Dermis microvascular lymphatic vessel endothelial cell (primary cell): ENCODE data around the gene POLR2I. TPM values are rescaled to one million over a fixed set of nuclear protein-coding genes. Genes with fewer than 3 reads are reported as not detected.
A peak's percentile ranks its signal among the peaks of the same experiment; 100 is the strongest.

ENCODE experiments used
- DNase-seq, 2 donors: peaks; one replicate each; pipeline versions ENCODE4 v3.0.0 to v3.0.0-alpha.2; 2010; ENCODE audit warnings: low read depth in 2 of 2
- total RNA-seq: library from RNA; depleted of rRNA; stranded (reverse); fragments of >200 nt; gene quantifications from 2 replicates; pipeline ENCODE4 v1.2.1, GENCODE V29; 2014

POLR2I gene
- total RNA-seq = 108 and 117 TPM in 2 replicates

DNA sequence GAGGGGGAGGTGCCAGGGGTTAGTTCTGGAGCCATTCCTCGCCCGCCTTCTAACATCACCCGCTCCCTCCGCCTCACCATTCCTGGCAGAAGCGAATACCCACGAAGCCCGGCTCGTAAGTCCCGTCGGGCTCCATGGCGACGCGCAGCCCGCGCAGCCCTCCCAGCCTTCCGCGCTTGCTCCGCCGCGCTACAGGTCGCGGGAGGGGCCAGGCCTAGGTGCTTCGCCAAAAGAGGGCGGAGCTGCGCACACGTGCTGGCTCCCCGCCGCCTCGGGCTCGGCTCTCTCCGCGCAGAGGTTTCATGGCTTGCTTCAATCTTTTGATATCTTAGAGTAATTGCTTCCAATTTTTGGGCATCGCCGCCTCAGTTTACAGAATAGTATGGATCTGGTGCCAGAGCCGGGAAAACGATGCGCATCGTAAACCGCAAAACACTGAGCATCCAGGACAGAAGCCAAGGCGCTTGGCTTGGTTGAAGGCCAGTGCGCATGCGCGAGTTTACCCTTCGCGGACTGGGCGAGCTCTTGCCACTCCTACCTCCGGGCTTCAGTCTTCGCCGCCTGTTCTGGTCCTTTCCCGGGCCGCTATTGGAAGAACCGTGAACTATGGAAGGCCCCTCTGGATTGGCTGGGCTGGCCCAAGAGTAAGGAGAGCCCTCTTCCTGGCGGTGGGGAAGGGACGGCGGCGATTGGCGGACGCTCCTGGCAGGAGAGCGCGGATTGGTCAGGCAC is at the start of gene POLR2I:
POLR2I (minus strand) TSS at position 155 of the 732 bp plus-strand sequence; CDS start at position 136, 19 bp downstream.
- DNase-seq = peak; percentile 99 to 100

DNA sequence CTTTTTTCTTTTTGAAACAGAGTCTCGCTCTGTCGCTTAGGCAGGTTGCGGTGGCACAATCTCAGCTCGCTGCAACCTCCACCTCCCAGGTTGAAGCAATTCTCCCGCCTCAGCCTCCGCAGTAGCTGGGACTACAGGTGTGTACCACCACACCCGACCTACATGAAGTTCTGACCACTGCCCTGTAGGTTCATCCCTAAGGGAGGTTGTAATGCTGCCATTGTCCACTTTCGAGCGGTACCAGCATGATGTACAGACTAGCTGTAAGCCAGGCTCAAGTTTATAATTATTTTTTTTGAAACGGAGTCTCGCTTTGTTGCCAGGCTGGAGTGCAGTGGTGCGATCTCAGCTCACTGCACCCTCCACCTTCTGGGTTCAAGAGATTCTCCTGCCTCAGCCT is 49.1 kb upstream of the POLR2I start:
- DNase-seq = no peak

DNA sequence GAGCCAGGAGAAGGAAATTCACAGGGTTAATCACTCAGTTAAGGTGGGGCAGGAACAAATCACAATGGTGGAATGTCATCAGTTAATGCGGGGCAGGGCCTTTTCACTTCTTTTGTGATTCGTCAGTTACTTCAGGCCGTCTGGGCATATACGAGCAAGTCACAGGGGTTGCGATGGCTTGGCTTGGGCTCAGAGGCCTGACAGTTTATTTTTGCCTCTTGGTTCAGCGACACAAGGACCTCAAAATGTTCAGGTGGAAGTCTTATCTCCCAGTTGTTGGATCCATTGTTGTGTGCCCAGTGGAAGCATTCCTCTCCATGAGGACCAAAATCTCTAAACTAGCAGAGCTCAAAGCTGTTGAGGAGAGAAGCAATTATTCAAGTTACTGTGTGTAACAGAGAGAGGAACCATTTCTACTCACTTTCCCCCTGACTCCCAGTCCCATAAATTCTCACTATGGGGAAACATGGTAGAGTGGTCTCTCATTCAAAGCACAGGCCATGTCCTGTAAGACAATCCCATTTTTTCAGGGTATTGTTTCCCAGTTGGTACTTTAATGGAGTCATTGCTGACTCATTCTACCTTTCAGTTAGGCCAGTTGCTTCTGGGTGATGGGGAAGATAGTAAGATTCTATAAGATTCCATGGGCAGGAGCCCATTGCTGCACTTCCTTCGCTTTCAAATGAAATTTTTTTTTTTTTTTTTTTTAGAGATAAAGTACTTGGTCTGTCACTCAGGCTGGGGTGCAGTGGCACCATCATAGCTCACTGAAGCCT is 46.3 kb upstream of the POLR2I start:
- no peak for DNase-seq

DNA sequence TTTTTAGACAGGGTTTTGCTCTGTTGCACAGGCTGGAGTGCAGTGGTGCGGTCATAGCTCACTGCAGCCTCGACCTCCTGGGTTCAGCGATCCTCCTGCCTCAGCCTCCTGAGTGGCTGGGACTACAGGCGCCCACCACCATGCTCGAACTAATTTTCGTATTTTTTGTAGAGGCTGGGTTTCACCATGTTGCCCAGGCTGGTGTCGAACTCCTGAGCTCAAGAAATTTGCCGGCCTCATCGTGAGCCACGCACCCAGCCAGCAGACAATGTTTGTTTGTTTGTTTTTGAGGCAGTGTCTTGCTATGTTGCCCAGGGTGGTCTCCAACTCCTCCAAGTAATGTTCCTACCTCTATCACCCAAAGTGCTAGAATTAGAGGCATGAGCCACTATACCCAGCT is 38.5 kb upstream of the POLR2I start:
- DNase-seq = no peak

DNA sequence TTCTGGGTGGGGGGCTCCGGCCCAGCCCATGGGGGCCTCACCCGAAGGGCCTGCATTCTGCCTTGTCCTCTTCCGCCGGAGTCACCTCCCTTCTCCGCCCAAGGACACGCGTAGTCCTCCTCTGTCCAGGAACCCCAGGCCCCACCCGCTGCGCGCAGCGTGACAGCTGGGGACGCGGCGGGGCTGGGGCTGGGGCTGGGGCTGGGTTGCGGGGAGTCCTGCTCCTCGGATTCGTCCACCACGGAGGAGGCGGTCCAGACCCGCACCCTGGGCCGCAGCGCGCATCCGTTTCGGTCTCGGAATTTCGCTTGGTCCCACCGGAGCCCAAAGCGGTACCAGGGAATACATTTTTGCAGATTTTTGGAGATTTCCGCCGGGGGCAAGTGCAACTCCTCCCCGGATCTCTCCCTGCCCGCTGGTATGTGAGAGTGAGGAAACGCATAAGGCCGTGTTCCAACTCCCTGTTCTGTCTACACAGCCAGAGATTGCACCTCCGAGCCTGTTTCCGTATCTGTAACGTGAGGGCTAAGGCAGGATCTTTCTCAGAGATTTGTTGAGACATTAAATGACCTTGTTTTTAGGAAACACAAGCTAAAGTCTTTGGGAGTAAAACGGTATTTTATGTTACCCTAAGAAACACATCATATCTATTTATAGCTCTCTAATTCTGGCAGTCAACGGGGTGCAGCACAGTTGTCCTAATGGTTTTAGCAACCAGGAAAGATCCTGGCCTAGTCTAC is 37.8 kb upstream of the POLR2I start, which contains the start of gene COX7A1:
COX7A1 (minus strand) TSS at position 96 of the 740 bp plus-strand sequence; CDS start at position 56, 40 bp downstream.
- DNase-seq = peak in 1 of 2 donors; percentile 57

DNA sequence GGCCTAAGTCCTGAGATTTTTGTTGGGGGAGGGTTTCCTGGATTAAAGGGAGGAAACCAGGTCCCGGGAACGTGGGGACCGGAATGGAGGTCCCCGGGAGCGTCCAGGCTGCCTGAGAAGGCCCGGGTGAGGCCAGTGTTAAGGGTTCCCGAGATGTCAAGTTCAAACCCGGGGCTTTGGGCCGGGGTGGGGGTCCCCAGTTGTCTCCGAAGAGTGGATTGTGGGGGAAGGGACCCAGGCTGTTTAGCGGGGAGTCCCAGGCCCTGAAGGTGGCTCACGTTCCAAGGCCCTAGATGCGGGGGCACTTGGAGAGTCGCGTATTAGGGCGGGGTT is 37.3 kb upstream of the POLR2I start:
- no peak for DNase-seq

DNA sequence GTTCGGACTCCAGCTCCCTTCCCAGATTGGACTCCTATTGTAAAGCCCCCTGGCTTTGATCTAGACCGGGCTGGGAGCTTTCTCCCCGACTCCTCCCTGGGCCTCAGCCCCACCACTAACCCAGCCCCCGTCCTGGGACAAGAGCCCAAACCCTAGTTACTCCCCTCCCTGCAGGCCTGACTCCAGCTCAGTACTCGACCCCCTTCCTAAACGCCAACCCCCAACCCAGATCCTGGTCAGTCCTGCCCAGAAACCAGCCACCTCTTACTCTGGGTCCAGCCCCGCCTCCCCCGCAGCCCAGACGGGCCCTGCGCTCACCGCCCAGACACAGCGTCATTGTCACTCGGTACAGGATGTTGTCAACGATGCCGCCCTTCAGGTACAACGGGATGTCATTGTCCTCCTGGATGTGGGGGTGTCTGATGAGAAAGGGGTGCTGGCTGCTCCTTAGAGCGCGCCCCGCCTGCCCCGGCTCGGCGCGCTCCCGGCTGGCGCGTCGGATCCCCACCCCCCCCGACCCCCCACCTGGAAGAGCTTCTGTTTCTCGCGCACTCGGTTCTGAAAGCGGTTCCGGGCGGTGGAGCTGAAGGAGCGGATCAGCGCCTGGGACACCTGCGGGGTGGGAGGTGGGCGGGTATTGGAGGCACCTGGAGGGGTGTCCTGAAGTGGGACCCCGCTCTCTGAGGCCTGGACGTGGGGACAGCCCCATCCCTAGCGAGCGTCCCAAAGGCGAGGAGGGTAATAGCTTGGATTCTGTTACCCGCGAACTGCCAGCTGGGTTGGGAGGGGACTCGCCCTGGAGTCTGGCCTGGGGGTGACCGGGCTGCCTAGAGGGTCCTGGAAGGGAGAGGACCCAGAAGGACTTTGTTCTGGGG is 36.7 kb upstream of the POLR2I start:
- DNase-seq = peak in 1 of 2 donors; percentile 52

DNA sequence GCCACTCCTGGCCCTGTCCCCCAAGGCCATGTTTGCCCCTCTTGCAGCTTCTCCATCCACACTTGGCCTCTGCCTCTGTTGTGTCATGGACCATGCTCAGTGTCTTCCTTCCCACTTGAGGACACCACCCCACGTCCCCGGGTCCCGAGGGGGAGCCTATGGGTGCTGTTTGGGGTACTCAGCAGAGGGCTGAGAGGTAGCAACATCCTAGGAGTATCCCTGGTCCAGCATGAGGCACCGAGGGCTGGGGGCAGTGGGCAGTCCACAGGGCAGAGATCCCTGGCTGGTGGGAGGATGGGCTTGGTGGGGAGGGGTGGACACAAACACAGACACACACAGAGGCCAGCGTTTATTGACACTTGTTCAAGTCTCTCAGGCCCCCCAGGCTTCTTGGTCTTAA is 35.9 kb upstream of the POLR2I start:
- DNase-seq = no peak

DNA sequence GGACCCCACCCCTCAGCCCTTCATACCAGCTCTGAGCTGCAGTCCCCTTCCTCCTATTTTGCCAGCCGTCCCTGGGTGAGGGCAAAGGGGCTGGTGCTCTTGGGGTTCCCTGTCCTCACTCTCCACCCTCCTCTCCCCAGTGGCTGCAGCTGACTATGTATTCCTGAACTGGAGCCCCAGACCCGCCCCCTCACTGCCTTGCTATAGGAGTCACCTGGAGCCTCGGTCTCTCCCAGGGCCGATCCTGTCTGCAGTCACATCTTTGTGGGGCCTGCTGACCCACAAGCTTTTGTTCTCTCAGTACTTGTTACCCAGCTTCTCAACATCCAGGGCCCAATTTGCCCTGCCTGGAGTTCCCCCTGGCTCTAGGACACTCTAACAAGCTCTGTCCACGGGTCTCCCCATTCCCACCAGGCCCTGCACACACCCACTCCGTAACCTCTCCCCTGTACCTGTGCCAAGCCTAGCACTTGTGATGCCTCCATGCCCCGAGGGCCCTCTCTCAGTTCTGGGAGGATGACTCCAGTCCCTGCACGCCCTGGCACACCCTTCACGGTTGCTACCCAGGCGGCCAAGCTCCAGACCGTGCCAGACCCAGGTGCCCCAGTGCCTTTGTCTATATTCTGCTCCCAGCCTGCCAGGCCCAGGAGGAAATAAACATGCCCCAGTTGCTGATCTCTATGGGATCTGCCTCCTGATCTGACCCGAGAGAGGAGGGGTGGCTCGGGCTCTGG is 35.2 kb upstream of the POLR2I start:
- no peak for DNase-seq

DNA sequence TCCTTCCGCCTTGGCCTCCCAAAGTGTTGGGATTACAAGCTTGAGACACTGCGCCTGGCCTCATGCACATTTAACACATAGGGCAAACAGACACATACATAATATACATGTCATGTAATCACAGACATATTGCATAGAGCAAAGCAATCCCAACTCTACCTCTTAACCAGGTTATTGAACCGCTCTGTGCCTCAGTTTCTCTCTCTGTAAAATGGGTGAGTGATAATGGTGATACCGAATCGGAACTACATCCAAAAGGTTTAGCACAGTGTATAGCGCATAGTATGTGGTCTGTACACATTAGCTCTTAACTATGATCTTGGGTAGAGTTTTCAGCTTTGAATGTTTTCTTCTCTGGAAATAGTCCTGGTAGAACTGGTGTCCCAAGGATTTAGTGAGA is 29.9 kb upstream of the POLR2I start:
- DNase-seq = no peak

DNA sequence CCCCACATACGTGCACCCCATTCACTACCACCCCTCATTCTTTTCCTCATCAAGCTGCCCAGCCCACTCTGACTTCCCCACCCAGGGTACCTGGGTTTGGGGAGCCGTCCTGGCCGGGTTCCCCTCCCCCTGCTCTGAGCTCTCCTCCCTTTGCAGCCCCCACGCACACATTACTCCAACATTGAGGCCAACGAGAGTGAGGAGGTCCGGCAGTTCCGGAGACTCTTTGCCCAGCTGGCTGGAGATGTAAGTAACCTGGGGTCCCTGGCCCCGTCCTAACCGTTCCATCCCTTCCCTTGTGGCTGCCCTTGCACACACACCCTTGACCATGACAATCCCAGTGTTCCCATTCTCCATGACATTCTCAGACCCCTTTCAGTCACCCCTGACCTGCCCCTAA is 27.8 kb upstream of the POLR2I start:
- DNase-seq = no peak

DNA sequence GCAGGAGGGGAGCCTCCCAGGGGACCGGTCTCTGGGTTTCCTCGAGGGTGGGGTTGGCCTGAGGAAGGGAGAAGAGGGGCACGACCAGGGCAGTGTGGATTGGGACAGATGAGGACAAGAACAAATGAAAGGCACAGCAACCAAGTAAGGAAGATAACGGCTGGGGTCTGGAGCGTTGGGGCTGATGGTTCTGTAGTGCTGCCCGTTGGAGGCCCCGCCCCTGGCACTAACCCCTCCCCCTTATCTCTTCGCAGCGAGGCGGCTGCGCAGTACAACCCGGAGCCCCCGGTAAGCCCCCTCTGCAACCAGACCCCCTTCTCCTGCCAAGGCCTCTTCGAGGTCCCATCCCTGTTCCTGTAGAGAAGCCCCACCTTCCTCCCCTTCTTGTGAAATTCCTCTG is 27.4 kb upstream of the POLR2I start:
- DNase-seq = no peak

DNA sequence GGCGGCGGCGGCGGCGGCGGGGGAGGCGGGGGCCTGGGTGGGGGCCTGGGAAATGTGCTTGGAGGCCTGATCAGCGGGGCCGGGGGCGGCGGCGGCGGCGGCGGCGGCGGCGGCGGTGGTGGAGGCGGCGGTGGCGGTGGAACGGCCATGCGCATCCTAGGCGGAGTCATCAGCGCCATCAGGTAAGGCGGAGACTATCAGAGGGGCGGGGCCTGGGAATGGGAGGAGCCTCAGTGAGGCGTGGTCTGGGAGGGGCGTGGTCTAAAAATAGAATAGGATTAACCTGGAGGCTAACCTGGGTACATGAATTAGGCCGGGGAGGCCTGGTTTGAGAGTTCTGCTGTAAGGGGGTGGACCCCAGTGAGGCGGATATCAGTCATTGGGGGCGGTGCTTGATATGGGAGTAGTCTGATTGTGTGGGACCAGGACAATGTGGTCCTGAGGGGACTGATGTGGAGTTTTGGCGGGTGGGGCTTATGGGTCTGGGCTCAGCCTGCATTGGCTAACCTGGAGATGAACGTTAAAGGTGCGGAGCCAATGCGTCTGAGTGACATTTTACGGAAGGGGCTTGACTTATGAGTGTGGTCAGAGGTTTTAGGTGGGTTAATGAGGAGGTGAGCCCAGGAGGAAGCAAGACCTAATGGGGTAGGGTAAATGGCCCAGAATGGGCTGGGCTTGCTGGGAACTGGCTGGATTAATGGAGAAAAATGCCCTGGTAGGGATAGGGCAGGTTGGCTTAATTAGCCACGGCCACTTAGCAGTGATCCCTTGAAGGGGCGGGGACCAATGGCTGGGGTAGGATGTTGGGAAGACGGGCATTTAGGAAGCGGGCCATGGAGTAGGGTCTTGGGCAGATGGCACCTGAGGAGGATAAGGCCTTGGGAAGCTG is 26.6 kb upstream of the POLR2I start:
- peak; percentile 74 to 88 for DNase-seq

DNA sequence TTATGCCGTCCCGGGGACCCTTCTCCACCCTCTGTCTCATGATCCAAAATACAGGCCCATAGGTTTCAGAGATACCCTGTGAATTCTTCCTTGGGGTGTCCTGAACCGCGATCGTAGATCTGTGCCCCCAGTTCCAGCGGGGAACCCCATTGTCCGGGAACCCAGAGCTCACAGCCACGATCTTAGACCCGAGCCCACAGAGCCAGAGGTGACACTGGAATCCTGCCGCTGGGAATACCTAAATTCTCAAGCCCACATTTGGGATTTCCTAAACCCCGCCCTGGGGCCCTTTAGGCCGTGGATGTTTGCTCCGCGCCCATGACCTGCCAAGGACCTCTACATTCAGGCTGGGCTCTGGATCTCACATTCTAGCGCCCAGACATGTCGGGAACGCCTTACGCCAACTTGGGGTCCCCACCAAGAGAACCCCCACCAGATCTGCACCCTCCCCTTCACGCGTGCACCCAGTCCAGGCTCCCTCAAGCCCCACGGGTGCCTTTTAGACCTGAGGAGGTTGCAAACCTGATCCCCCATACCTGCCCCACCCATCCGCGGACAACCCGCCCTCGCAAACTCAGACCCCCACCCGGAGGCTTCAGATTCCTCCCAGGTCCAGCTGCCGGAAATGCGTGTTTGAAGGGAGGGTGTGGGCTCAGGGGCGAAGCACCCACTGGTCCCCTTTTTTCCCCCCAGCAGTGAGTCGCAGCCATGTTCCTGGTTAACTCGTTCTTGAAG is 25.8 kb upstream of the POLR2I start:
- DNase-seq = peak in 1 of 2 donors; percentile 80

DNA sequence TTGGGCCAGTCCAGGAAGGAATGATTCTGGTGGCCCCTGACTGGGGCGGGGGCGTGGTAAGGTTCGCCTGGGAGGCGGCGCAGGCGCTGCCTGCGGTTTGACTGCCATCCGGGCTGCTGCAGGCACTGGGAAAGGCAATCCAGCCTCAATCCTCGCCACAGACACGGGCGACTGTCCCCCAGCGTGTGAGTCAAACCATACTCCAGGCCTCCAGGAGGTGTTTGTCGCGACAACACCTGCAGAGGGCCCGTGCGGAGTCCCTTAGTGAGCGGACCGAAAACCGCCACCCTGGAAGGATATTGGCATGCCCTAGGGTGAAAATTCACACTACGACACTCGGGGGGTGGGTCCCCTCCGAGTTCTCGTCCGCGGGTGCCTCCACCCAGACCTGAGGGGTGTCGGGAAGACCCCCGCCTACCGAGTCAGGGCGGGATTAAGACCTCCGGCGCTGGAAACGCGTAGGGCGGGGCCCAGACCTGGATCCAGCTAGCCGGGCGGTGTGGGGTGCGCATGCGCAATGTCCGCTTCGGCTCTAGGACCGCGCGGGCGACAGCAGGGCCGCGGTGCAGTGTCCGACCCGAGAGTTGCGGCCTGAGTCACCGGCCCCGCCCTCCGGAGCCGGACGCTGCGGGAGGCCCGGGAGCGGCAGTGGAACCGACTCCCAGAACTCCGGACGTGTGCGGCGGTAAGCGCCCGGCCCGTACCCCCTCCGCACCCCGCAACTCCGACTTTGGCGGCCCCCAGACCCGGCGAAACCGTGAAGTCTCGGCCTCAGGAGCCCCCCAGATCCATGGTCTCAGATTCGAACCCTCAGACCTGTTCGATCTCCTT is 25.0 kb upstream of the POLR2I start, which contains the start of gene CAPNS1:
CAPNS1 (plus strand) TSS at position 594 of the 831 bp plus-strand sequence. CDS start 946 bp downstream, outside the sequence.
- peak; percentile 92 to 97 for DNase-seq

DNA sequence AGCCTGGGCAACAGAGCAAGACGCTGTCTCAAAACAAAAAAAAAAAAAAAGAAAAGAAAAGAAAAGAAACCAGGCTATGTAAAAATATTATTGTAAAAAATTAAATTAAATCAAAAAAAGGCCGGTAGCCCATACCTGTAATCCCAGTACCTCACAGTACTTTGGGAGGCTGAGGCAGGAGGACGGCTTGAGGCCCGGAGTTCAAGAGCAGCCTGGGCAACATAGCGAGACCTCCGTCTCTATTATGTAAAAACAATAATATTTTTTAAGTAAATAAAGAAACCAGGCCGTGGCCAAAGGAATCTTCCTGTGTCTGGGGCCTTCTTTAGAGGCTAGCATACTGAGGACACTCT is 24.4 kb upstream of the POLR2I start:
- no peak for DNase-seq

DNA sequence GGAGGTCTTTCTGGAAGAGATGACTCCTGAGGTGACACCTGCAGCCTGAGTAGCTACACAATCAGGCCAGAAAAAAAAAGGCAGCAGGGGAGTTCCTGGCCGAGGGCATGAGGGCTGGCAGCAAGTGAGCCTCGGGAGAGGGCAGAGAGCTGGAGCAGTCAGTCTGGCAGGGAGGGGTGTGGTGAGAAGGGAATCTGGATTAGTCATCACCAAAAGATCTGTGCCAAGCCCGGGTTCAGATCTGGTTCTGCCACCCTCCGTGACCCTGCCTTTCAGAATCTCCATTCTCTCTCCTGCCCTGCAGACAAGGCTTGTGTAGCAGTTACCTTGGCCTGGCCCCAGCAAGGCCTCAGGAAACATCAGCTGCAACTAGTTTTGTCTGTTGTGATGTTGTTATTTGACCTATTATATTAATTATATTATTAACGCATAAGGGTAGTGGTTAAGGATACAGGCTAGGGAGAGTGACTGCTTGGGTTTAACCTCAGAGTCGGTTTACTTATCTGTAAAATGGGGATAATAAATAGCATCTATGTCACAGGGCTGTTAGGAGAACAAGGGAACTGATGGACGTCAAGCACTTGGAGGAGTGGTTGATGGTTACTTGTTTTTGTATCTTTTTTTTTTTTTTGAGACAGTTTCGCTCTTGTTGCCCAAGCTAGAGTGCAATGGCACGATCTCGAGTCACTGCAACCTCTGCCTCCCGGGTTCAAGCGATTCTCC is 22.4 kb upstream of the POLR2I start:
- DNase-seq = peak in 1 of 2 donors; percentile 58
